GM21717 (cell line): Measurements from ENCODE around the gene FLNC.

Experiments
- ATAC-seq: cut with Tn5 transposase; IDR thresholded peaks from one replicate; pipeline ENCODE4 v1.9.1; 2021; ENCODE audit warnings: mild to moderate bottlenecking, moderate library complexity; ENCODE audit not compliant: unreplicated experiment

The FLNC gene

GRCh38 chr7:128888039-128888755, 58.0 kb downstream of the FLNC start:
- no peak for ATAC-seq

DNA sequence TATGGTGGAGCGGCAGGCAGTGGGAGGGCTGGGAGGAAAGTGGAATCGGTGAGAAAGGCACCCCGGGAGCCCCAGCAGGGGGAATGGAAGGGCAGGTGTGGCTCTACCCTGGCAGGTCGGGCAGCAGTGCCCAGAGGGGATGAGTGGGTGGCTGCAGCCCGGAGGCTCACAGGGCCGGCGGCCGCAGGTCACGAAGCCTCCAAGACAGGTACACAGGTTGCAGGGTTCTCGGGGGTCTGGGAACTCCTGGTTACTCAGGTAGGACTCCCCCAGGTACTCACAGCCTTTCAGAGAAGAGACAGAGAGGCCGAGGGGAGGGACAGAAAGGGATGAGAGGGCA, 58.5 kb downstream of the FLNC start:
- no peak for ATAC-seq

DNA sequence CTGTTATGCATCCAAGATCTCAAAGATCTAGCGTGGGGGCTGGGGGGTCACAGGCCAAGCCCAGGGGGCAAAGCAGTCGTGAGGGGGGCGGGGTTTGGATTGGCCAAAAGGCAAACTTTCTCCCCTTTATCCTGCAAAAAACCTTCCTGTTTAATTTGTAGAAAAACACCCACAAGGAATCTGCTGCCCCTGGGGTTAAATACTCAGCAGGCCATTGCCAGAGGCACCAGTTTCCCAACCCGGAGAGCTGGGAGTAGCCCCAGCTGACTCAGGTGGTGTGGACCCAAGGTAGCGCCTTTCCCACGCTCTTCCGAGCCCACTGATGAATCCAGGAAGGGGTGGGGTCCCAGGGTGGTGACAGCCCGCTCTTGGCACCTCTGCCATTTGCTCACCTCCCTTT, 58.9 kb downstream of the FLNC start:
- no peak for ATAC-seq

DNA sequence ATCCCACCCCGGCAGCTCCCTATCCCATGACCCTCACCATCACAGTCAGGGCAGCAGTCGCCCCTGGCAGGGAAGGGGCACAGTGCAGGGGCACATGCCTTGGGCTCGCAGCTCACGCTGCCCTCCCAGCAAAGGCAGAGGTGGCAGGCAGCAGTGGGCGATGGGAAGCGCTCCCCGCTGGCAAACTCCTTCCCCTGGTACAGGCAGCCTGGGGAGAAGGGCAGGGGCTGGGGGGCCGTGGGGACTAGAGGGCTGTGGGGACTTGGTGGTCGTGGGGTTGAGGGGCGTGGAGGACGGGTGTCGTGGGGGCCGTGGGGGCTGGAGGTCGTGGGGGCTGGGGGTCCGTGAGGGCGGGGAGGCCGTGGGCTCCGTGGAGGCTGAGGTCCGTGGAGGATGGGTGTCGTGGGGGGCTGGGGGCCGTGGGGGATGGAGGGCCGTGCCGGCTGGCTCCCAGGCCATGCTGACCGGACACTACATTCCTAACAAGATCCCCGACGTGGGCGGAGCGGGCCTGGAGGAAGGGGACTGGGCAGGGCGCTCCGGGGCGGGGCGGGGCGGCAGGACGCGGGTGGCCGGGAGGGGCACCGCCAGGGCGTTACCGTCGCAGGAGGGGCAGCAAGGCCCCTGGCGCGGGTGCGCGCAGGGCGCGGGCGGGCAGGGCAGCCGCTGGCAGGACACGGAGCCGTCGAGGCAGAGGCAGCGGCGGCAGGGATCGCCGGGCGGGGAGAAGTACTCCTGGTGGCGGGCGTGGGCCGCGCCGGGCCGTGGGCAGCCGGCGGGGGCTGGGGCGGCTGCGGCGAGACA, 60.3 kb downstream of the FLNC start:
- ATAC-seq, result no peak

- ATAC-seq, result no peak
These were observed 61.1 kb downstream of the FLNC start for GRCh38 chr7:128891110-128891941.

DNA sequence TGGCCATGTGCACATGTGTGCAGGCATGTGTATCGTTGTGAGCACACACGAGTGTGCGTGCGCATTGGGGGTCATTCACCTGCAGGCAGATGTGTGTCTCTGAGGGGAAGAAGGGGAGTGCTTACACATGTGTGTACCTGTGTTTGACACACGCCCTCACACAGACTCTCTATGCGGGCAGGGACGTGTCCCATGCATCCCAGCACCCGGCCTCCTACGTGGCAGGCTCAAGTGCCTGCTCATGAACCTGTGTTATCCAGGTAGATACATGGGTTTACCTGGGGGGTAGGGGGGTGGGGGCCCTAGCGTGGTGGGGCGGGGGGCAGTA, 61.7 kb downstream of the FLNC start:
- ATAC-seq, result no peak

- ATAC-seq, result no peak
These were observed 62.5 kb downstream of the FLNC start for GRCh38 chr7:128892521-128893250.

DNA sequence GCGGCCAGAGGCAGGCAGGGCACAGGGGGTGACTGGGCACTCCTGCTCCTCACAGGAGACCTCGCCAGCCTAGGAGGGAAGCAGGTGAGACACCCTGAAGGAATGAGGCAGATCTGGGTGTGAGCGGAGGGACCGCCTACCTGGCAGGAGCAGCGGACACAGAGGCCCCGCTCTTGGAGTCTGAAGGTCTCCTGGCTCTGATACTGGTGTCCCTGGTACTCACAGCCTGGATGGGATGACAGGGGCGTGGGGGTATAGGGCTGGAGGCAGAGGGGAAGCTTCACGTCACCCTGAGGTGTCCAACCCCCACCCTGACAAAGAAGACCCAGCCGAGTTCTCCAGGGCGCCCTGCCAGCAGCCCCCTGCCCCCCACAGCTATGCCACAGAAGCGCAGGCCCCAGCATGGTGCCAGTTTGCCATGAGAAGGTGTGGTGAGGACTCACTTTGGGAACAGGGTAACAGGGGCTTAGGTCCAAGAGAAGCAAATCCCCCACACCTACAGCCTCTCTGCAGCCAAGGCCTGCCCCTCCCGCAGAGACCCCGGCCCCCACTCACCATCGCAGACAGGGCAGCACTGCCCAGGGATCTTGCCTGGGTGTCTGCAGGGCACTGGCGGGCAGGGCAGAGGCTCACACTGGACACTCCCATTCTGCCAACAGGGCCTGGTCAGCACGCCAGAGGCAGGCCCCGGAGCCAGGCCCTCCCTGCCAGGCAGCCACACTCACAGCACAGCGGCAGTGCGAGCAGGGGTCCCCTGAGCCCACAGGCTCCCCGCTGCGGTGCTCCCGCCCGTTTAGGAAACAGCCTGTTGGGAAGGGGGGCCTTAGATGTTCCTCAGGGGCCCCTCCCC, 63.3 kb downstream of the FLNC start:
- no peak for ATAC-seq

DNA sequence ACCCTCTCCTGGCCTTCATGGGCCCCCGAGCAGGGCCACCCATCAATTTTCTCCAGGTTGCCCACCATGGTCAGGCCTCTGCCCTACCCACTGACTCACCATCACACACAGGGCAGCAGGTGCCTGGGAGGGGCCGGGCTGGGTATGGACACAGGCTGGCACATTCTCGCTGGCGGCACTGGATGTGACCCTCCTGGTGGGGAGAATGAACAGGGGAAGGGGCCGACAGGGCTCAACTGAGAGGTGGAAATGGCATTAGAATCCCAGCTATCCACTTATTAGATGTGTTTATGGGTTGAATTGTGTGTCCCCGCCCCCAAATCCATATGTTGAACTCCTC, 63.9 kb downstream of the FLNC start:
- ATAC-seq, result no peak

GRCh38 chr7:128895320-128895719, 65.1 kb downstream of the FLNC start:
- no peak for ATAC-seq

GRCh38 chr7:128899392-128899791, 69.2 kb downstream of the FLNC start:
- no peak for ATAC-seq

GRCh38 chr7:128900237-128900636, 70.0 kb downstream of the FLNC start:
- ATAC-seq, result no peak

DNA sequence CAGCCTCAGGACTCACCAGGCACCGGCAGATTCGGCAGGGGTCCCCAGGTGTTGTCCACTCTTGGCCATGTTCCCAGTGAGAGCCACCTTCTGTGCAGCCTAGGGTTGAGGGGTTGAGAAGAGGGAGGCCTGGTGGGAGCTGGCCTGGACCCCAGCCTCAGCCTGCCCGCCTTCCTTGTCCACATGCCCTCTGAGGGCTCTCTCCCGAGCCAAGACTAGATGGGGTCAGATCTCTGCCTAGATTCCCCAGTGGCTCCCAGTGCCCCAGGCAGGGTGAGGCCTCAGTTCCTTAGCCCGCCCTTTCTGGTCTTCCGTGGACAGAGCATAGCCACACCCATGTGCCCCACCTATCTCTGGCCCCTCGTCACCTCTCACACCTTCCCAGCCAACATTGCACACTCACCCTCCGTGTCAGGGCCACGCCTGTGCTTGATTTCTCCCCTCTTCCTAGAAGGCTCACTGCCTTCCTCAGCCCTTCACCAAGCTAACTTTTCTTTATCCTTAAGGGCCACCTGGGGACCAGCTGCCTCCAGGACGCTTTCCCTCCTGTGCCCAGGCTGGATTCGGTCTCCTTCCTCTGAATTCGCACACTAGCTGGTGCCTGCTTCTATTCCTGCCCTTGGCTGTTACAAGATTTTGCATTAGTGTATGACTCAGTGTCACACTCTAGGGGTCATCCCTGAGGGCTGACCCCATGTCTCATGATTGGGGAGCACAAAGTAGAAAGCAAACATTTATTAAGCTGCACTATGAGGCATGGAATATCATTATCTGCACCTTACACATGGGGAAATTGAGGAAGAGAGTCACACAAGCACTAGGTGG, 72.8 kb downstream of the FLNC start:
- no peak for ATAC-seq

DNA sequence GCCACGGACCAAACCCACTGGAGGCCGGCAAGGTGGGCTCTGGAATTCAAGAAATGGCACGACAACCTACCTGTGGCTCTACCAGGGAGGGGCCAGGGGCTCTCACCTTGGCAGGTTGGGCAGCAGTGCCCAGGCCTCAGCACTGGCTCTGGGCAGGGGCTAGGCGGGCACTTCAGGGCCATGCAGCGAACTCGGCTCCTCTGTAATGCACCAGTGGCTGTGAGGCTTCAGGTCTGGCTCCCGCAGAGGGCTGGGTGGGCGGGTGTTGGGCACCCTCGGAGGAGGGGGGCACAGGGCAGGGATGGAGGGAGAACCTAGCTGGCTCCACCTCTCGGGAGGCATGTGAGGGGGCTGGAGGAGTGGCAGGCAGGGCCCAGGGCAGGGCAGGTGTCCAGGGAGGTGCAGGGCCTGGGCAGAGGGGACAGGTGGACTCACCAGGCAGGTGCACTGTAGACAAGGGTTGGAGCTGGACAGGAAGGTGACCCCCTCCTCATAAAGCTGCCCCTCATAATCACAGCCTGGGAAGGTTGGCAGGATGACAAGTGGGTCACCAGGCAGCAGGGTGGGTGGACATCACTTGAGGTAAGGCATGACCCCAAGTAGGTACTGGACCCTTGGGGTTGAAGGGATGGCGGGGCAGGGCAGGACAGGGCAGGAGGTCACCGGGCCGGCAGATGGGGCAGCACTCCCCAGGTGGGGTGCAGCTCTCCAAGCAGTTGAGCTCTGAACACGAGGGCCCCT, 73.6 kb downstream of the FLNC start:
- ATAC-seq, result no peak

- ATAC-seq, result no peak
These were observed 74.4 kb downstream of the FLNC start for GRCh38 chr7:128904381-128905197.

DNA sequence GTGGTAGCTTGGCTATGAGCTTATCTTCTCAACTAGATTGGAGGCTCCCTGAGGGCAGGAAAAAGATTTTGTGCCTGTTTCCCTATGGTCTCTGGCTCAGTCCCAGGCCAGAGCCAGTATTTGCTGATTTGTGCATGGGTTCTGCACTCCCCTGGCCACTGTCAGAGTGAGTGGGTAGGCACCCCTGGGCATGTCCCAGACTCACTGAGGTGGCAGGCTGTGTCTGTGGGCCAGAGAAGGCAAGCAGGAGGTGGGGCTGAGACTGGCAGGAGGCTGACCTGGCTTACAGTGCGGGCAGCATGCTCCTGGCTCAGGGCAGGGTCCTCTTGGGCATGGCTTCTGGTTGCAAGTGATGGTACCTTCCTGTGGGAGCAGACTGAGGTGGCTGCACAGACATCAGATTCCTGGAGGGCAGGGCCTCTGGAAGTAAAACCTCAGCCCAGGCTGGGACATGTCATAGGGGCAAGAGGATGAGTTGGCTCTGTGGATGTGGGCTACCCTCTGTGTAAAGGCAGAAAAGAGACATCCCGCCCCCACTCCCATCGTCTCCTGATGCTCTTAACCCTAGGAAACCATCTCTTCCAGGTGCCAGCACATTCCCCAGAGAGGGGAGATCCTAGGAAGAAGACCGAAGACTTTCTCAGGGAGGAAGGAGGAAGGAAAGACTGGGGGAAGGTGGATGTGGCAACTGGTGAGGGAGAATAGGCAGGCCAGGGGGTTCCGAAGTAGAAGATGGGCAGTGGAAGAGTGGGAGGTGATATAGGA, 76.0 kb downstream of the FLNC start:
- ATAC-seq, result no peak
